ENCODE data around the gene RIF1.

RIF1 gene

DNA sequence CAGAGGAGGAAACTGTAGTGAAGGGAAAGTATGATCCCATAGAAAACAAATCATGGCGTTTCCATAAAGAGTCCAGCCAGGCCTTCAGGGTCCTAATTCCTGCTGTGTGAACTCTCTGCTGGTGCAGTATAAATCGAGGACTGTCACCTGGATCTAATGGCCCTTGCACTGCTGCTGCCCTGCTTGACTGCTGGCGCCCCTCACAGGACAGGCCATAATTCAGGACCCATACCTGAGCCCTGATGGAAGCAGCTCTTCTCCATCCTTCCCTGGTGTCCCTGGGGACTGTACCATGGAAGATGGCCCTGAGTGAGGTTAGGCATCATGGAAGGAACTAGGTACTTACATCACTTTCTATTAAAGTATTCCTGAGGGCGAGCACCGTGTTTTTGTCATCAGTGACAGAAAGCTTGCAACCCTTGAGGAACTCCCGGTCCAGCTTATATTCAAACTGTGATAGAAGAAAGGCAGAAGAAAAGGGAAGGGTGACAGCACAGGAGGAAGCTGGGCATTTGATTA lies 116.9 kb downstream of the RIF1 start:
- DNase-seq, result no peak

All from activated CD4-positive, alpha-beta T cell treated with anti-CD3 and anti-CD28 coated beads, Interleukin-2, Interleukin-6, amounts not matched to agents 100 ng/mL and 50 ng/mL, durations not matched to agents 16 hours and 8 hours (primary cell).